Coronary artery (tissue), 2 donors: ENCODE results near the gene EXOSC10.
"Not testable (repeated sequence)": the region's sequence is repeated elsewhere in the genome, so short reads cannot be mapped to it uniquely, and the experiment has no call there.

ENCODE experiments used
- DNase-seq: peaks from one replicate; pipeline ENCODE4 v3.0.0-alpha.2; 2017; ENCODE audit warnings: low spot score
- H3K27ac ChIP-seq, 2 donors: fragments of 200-600 bp; sonication (generic); one replicate each; pipeline ENCODE4 v1.5.1; 2016 to 2019
- H3K4me3 ChIP-seq: fragments of 200-600 bp; sonication (generic); 2 replicates; pipeline ENCODE4 v1.5.1; 2016; ENCODE audit warnings: mild to moderate bottlenecking, moderate library complexity
- CTCF ChIP-seq: fragments of 200-600 bp; sonication (generic); IDR thresholded peaks from one replicate; pipeline ENCODE4 v1.5.1; 2019; ENCODE audit warnings: antibody characterized with exemption

The EXOSC10 gene

GRCh38 chr1:11080931-11081330 is 18.7 kb downstream of the EXOSC10 start:
- no peak for TF ChIP-seq CTCF
- Histone ChIP-seq H3K27ac (no peak overlapping the region), H3K4me3 (no peak overlapping the region)
- no peak for DNase-seq

- TF ChIP-seq CTCF, result no peak
- Histone ChIP-seq H3K4me3 (no peak overlapping the region), H3K27ac (no peak overlapping the region)
- no peak for DNase-seq
These were observed 21.0 kb downstream of the EXOSC10 start for GRCh38 chr1:11078631-11079030.

DNA sequence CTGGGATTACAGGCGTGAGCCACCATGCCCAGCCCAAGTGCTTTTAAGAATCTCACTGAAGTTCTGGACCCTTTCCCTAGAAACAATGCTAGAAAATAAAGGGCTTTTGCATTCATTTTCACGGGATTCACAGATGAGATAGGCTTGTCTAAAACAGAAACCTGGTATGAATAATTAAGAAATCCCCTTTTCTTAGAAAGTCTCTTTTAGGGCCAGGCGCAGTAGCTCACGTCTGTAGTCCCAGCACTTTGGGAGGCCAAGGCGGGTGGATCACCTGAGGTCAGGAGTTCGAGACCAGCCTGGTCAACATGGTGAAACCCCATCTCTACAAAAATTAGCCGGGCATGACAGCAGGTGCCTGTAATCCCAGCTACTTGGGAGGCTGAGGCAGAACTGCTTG is 26.3 kb downstream of the EXOSC10 start:
- not testable (repeated sequence) for H3K4me3 ChIP-seq, H3K27ac ChIP-seq, DNase-seq

DNA sequence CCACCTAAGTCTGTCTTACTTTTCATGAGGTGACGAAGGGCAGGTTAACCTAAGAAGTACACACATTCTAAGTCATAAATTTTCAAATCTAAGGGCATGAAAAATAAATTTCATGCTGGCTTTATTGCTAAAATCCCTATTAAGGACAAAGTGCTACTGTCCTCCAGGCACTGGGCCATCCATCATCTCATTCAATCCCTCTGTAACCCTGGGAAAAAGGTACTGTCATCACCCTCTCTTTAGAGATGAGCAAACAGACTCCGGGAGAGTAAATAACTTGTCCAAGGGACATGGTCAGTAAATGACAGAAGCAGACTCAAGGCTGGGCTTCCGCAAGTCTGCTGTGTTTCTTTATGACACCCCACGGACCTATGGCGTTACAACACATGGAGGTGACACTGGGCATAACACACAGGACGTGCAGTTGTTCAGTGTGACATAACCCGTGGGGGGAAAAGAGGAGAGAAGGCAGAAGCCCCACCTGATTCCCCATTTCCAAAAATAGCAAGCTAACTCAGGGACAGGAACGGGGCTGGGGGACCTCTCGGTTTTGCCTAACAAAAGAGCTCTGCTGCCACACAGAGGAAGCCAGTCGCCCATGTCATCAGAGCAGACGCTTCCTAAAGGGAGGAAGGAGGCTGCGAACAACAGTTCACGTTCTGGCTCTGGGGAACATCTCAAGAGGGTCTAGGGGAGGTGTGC is 27.3 kb downstream of the EXOSC10 start:
- DNase-seq, result no peak
- TF ChIP-seq CTCF, result no peak
- no peak overlapping the region for H3K27ac ChIP-seq
- no peak overlapping the region for H3K4me3 ChIP-seq

DNA sequence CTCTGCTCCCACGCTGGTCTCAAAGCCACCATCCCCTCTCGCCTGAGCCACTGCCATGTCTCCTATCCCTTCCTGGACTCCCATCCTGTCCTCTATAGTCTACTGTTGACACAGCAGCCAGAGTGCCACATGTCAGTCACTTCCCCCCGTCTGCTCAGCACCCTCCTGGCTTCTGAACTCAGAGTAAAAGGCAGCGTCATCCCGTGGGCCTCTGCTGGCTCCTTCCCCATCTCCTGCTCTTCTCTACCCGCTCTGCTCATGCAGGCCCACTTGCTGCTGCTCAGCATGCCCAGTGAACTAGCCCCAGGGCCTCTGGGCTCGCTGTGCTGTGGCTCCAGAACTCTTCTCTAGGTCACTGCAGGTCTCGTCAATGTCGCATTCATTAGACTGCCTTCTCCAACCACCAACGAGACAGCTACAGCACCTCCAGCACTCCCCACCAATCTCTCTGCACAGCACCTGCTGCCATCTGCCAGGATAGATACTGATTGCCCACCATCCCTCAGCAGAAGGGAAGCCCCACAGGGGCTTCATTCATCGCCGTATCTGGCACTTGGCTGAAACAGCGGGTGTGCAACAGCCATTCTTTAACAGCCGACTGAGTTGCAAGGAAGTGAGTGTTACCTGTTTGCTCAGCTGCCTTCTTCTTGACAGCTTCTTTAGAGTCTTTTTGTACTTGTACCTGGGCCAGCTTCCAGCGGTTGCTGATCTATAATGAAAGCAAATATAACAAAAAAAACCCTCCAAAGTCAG is 28.0 kb downstream of the EXOSC10 start:
- TF ChIP-seq CTCF, result no peak
- Histone ChIP-seq H3K27ac (no peak overlapping the region), H3K4me3 (no peak overlapping the region)
- DNase-seq, result no peak

- no peak overlapping the region for H3K4me3 ChIP-seq
- TF ChIP-seq CTCF, result no peak
- no peak overlapping the region for H3K27ac ChIP-seq
- DNase-seq, result no peak
These were observed 28.8 kb downstream of the EXOSC10 start for GRCh38 chr1:11070876-11071275.

DNA sequence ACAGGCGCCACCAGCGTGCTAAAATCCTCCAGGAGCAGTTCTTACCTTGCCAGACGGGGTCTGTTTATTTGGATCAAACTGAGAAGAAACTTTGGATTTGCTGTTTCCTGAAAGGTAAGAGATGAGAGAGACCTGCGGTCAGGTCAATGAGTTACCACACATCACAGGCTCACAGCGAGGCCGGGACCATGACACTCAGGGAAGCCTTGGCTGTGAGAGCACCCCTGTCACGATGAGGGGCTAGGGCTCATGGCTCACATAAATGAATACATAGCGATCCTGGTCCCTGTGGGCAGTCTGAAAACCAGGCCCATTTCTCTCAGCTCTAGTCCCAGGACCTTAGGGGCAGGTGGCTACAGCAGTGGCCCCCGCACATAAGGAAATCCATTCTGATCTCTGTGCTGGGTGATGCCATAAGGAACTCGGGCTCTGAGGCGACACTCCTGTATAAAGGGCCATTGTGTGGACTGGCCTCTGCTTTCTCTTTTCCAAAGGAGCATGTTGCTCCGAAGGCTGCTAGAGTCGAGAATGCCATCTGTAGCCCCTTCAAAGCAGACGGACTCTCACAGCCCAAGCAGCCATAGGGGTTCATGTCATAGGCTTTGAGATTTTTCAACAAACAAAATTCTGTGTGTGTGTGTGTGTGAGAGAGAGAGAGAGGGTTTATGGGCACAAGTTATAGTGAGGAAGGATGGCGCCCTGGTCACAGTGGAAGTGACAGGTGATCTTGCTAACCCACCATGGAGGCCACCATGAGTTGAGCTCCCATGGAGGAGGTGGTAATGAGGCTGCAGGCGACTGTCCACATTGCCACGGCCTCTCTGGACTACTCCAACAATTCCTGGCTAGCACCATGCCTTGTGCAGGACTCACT is 30.8 kb downstream of the EXOSC10 start:
- Histone ChIP-seq H3K27ac (no peak overlapping the region), H3K4me3 (no peak overlapping the region)
- TF ChIP-seq CTCF, result no peak
- DNase-seq, result no peak
